SK-MEL-5 (cell line): Measurements from ENCODE around the gene FRK. TPM values are rescaled to one million over a fixed set of nuclear protein-coding genes. Genes with fewer than 3 reads are reported as not detected.

ENCODE experiments used
- DNase-seq: peaks from one replicate; pipeline ENCODE4 v3.0.0-alpha.2; 2016; ENCODE audit warnings: low read depth, low spot score
- in situ Hi-C: cut with HindIII; loops from 2 replicates; pipeline ENCODE4 v1.10.0; 2016; ENCODE audit warnings: low sequenced_read_pairs, high pct_unique_total_duplicates, low pct_unique_long_range_greater_than_20kb
- total RNA-seq: library from RNA; depleted of rRNA; stranded (reverse); fragments of >200 nt; shearing (Covaris generic); gene quantifications from 2 replicates; pipeline ENCODE4 v1.2.3, GENCODE V29; 2014

Gene FRK
- total RNA-seq, 1 experiment from 2014 or later, result 1.8 TPM

- in situ Hi-C loops, result no loop called here
- no peak for DNase-seq
Observed at GRCh38 chr6:116084284-116084683, 23.6 kb upstream of the FRK start.

DNA sequence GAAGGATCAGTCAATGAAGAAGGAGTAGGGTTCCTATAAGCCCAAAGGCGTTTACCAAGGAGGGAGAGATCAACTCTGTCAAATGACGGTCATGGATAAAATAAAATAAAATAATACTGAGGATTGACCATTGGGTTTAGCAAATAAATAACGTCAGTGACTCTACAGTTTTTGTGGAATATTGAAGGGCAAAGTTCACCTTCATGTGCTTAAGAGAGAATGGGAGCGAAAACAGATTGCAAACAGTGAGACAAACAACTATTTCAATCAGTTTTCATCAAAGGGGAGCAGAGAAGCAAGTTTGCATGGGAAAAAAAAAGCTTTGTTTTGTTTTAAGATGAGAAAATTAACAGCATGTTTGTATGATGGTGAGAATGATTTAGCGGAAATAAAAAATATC, 22.4 kb upstream of the FRK start:
- in situ Hi-C loops, result no loop called here
- DNase-seq, result no peak

DNA sequence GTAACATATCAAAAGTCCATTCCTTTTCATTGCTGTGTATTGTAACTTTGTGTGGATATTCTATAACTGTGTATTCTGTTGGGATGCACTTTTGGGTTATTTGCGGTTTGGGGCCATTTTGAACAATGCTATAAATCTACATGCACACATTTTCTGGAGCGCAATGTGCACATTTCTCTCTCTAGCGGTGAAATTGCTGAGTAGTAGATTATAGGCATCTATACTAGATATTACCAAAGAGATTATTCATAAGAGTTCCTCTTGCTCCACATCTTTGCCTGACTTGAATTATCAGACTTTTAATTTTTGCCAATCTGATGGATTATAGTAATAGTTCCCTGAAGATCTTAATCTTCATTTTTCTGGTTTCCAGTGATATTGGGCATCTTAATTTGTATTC, 18.3 kb upstream of the FRK start:
- no peak for DNase-seq
- in situ Hi-C loops, result no loop called here

DNA sequence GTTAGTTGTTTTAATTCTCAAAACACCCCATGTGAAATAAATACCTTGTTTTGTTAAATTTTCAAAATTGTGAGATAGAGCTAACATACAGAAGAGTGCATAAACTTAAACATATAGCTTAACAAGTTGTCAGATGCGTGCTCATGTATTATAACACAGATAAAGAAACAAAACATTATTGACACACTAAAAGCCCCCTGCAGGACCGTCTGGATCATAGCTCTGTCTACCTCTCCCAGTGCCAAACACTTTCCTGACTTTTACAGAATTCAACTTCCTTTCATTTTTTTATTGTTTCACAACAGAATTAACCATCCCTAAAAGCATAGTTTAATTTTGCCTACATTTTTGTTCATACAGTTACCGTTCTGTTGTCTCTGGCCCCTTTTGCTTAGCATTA, 17.8 kb upstream of the FRK start:
- DNase-seq, result no peak
- in situ Hi-C loops, result no loop called here

DNA sequence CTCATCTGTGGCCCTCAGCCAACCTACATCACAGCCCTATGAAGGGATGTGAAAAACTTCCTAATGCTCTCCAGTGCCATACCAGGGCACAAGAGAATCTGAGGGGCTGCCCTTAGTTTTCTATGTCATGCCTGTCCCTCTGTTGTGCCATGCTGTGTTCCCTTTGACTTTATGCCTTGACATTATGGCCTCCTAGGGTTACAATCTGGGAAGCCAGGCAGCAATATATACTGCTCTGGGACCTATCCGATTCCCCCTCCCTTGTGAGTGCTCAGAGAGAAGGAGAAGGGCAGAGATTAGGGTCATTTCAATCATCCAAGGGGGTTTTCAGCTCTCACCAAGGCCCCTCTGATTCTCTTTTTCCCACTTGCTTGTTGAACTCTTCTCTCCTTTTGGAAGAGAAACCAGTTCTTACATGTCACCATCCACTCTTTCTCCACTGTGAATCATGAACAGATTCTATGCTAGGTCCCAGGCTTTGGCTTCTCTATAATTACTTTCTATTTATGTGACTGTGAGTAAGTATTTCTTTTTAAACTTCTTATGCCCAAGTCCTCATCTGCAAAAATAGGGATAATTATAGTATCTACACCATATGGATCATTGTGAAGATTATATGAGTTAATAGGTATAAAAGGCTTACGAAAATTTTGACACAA, 14.2 kb upstream of the FRK start:
- in situ Hi-C loops, result no loop called here
- DNase-seq, result no peak

DNA sequence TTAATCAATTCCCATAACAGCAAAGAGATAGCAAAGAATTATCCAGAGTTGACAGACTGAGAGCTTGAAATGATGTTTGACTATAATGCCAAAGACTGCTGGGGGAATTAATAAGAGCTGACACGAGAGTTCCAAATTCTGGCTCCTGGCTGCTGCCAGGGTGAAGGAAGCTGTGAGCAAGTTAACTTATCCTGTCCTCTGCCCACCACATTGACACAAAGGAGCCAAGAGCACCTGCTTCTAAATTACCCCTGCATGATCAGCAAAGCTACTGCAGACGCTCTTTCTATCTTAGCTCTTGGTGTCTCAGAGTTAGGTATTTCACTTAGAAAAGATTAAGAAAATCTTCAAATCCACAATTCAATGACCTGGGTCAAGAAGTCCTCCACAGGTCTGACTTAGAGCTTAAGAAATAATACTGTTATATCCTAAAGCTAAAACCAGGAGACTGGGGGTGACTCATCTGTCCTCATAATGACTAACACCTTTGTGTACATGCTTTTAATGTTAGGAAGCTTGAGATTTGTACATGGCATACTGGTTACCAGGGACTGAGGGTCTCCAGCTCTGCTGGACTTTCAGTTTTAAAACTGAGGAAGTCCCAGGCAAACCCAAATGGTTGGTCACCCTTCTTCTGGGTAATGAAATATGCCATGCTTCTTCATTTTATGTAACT, 13.2 kb upstream of the FRK start:
- no peak for DNase-seq
- in situ Hi-C loops, result no loop called here

GRCh38 chr6:116072368-116072767, 11.7 kb upstream of the FRK start:
- no peak for DNase-seq
- in situ Hi-C loops, result no loop called here

- in situ Hi-C loops, result no loop called here
- DNase-seq, result no peak
Observed at GRCh38 chr6:116070616-116071389, 10.1 kb upstream of the FRK start.

- DNase-seq, result no peak
- in situ Hi-C loops, result no loop called here
Observed at GRCh38 chr6:116070101-116070500, 9.4 kb upstream of the FRK start.

GRCh38 chr6:116066789-116067188, 6.1 kb upstream of the FRK start:
- in situ Hi-C loops, result no loop called here
- no peak for DNase-seq

- no peak for DNase-seq
- in situ Hi-C loops, result no loop called here
Observed at GRCh38 chr6:116064666-116065065, 4.0 kb upstream of the FRK start.

DNA sequence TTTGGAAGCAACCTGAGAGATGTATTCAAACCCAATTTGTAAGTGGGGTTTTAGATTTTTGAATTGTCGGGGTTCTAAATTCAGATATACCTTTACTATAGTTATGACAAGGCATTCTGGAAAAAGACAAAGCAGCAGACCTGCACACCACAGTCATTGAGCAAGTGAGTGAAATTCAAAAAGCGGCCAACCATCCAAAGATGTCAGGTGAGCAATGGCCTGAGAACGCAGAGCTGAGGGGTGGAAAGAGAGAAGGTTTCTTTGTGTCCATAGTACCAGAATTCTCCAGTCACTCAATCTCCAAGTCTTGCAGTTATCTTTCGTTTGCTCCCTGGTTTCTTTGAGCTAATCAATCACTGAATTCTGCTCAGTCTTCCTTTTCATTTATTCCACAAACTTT, 1.8 kb upstream of the FRK start:
- no peak for DNase-seq
- in situ Hi-C loops, result no loop called here

DNA sequence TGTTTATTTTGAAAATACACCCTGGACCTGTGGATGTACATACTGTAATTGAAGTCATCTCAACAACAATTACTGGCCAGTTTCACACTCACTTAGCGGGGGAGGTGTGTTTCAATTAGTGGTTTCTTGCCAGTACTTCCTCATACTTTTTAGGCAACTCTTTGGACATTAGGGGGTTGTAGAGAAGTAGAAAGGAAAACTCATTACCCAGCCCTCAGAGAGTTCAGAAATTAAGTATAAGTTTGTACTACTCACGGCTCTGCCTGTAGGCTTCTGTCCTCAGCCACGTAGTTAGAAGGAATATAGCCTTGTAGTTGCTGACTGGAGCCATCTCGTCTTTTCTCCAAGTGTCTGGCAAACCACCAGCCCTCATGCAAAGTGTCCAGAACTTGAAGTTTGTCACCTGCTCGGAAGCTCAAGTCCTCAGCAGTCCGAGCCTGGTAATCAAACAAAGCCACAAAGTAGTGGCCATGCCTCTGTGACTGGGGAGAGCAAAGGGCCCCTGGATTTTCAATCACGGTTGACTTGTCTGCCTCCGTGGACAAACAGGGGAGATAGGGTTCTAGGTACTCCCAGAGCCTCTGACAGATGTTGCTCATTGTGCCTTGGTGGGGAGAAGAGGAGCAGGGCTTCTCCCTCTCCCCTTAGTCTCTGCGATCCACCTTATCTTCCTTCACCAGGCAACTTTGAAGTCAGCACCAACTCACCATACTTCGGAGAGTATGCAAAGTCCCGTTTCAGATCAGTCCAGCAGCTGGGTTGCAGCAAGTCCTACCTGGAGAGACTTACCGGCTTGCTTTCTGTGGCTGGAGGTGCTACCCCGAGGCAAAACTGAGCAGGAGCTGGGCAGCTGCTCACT, 749 bp downstream of the FRK start:
- no peak for DNase-seq
- in situ Hi-C loops, result no loop called here

GRCh38 chr6:116057766-116058165, 2.9 kb downstream of the FRK start:
- in situ Hi-C loops, result no loop called here
- no peak for DNase-seq

- no peak for DNase-seq
- in situ Hi-C loops, result no loop called here
Observed at GRCh38 chr6:116055513-116055912, 5.2 kb downstream of the FRK start.

- DNase-seq, result no peak
- in situ Hi-C loops, result no loop called here
Observed at GRCh38 chr6:116051244-116051643, 9.4 kb downstream of the FRK start.

DNA sequence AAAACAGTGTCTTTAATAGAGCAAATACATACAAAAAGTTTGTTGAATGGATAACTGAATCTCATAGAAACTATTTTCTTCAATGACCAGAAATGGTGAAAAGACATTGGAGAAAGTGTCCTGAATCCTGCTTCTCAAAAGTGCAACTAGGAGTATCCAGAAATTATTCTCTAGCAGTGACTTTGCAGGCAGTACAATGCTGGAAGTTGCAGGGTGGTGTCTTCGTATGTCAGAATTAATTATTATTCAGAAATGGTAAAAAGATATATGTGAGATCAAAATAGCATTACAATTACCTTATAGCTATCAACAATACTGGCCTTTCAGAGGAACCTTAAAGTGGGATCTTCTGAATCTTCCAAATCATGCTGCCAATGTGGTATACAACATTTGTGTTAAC, 10.0 kb downstream of the FRK start:
- in situ Hi-C loops, result no loop called here
- no peak for DNase-seq

GRCh38 chr6:116049321-116049720, 11.4 kb downstream of the FRK start:
- in situ Hi-C loops, result no loop called here

More at GRCh38 chr6:116049321-116049720, 11.4 kb downstream of the FRK start:
- DNase-seq, result no peak
